ENCODE measurements around the gene MCTP1. TPM values are rescaled to one million over a fixed set of nuclear protein-coding genes. Genes with fewer than 3 reads are reported as not detected.

The MCTP1 gene
- total RNA-seq, 1 donor from 2014 or later: 1.7 TPM

DNA sequence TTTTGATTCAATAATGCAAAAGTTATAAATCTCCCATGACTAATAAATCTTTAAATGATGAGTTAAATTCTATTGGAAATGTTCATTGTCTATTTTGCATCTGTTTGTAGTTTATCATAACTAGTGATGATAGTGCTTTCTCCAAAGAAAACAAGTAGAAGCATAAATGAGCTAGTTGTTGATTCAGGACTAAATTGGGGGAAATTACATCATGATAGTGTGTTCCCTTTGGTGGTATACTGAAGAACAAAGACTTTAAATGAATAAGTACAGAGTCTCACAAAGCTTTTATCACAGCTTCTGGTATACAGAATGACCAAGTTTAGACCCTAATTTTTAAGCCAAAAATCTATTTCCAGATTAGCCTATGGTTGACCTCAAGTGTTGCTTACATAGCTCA is 173.8 kb downstream of the MCTP1 start:
- TF ChIP-seq, protein P1, sequence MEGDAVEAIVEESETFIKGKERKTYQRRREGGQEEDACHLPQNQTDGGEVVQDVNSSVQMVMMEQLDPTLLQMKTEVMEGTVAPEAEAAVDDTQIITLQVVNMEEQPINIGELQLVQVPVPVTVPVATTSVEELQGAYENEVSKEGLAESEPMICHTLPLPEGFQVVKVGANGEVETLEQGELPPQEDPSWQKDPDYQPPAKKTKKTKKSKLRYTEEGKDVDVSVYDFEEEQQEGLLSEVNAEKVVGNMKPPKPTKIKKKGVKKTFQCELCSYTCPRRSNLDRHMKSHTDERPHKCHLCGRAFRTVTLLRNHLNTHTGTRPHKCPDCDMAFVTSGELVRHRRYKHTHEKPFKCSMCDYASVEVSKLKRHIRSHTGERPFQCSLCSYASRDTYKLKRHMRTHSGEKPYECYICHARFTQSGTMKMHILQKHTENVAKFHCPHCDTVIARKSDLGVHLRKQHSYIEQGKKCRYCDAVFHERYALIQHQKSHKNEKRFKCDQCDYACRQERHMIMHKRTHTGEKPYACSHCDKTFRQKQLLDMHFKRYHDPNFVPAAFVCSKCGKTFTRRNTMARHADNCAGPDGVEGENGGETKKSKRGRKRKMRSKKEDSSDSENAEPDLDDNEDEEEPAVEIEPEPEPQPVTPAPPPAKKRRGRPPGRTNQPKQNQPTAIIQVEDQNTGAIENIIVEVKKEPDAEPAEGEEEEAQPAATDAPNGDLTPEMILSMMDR (conservative IDR thresholded peaks at IDR 0.05): no peak
- no peaks in the 10 kb centered on the region for H3K4me1 Mint-ChIP-seq

DNA sequence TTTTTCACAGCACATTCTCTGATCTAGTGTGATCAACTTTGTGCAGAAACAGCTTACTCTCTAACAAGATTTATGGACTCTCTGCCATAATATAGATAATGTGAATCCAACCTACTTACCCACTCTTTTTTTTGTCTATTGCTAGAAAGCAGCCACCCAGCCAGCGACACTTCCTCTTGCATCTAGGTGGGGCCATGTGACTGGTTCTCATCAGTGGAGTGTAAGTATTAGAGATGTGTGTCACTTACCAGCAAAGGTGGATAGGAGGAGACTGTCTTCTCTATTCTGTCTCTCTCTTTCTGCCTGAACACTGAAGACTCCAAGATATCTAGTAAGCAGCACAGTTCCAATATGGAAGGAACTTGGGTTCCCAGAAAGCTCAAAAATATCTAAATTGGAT is 174.8 kb downstream of the MCTP1 start:
- TF ChIP-seq, protein P1 (conservative IDR thresholded peaks at IDR 0.05): no peak
- H3K27me3 Mint-ChIP-seq (ENCODE audit: low read depth): no peaks in the 10 kb centered on the region
- H3K27ac Mint-ChIP-seq (ENCODE audit: unreplicated experiment): no peak overlapping the region
- H3K36me3 Mint-ChIP-seq (ENCODE audit: low read depth): no peaks in the 10 kb centered on the region
- no peak for DNase-seq (ENCODE audit: low read depth, low spot score)
- H3K4me1 Mint-ChIP-seq: no peaks in the 10 kb centered on the region
- no peaks in the 10 kb centered on the region for H3K9me3 Mint-ChIP-seq
- H3K4me3 Mint-ChIP-seq: no peak overlapping the region

More for the DNA sequence above, 173.8 kb downstream of the MCTP1 start:
- H3K27me3 Mint-ChIP-seq (ENCODE audit: low read depth): no peaks in the 10 kb centered on the region
- H3K9me3 Mint-ChIP-seq: peaks cover 6% of the 10 kb centered on the region
- H3K27ac Mint-ChIP-seq (ENCODE audit: unreplicated experiment): no peak overlapping the region
- no peak overlapping the region for H3K4me3 Mint-ChIP-seq
- no peak for DNase-seq (ENCODE audit: low read depth, low spot score)
- no peaks in the 10 kb centered on the region for H3K36me3 Mint-ChIP-seq (ENCODE audit: low read depth)

DNA sequence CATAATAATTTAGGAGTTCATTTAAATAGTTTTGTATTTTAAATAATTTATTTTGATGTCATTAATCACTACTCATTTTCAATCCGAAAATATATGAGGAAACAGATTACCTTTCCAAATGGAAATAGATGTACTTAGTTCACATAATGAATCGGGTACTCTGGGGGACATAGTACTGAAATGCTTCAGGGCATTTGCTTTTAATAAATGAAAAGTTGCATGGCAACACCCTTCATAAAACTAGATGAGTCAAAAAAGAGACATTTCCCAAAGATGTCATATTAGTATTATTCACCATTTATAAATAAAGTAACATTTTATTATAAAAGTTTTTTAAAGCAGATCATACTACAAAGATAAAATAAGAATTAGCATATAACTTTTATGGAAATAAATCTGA is 177.8 kb downstream of the MCTP1 start:
- no peaks in the 10 kb centered on the region for H3K27me3 Mint-ChIP-seq (ENCODE audit: low read depth)
- H3K27ac Mint-ChIP-seq (ENCODE audit: unreplicated experiment): no peak overlapping the region
- H3K4me3 Mint-ChIP-seq: no peak overlapping the region
- no peaks in the 10 kb centered on the region for H3K4me1 Mint-ChIP-seq
- no peaks in the 10 kb centered on the region for H3K36me3 Mint-ChIP-seq (ENCODE audit: low read depth)
- TF ChIP-seq, protein P1 (conservative IDR thresholded peaks at IDR 0.05): no peak
- no peaks in the 10 kb centered on the region for H3K9me3 Mint-ChIP-seq
- no peak for DNase-seq (ENCODE audit: low read depth, low spot score)

DNA sequence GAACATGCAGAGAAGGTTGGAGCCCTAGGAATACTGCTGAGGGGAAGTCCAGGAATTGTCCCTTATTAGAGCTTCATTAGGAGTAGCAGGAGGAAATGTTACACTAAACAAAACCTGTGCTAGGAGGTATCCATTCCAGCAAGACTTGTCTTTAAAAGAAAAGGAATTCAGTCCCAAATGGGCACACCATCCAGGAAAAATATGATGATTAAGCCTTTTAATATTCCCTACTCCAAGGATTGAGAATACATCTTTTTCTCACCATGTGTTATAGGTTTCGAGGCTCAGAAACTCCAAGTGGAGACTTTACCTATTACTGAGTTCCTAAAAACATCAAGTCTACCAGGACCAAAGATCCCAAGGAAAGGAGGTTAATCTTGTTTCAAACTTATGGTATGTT is 179.3 kb downstream of the MCTP1 start:
- H3K4me1 Mint-ChIP-seq: no peaks in the 10 kb centered on the region
- no peaks in the 10 kb centered on the region for H3K9me3 Mint-ChIP-seq
- TF ChIP-seq, protein P1 (conservative IDR thresholded peaks at IDR 0.05): no peak
- H3K27me3 Mint-ChIP-seq (ENCODE audit: low read depth): no peaks in the 10 kb centered on the region
- H3K27ac Mint-ChIP-seq (ENCODE audit: unreplicated experiment): no peak overlapping the region
- H3K36me3 Mint-ChIP-seq (ENCODE audit: low read depth): no peaks in the 10 kb centered on the region
- no peak for DNase-seq (ENCODE audit: low read depth, low spot score)
- no peak overlapping the region for H3K4me3 Mint-ChIP-seq

DNA sequence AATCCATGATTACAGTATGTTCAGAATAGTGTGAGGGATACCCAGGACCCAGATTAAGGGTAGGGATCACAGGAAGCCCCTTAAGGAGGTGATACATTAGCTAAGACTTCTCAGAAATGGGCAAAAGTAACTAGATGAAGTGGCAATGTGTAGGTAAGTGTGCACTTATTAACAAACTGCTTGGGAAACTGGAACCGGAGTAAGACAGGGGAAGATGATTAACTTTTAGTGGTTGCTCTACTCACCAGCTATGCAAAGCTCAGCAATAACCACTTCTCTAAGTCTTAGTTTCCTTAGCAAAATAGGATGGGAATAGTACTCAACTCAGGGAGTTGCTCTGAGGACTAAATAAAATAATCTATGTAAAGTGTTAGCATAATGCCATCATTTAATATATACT is 182.2 kb downstream of the MCTP1 start:
- H3K4me3 Mint-ChIP-seq: no peak overlapping the region
- no peaks in the 10 kb centered on the region for H3K9me3 Mint-ChIP-seq
- H3K36me3 Mint-ChIP-seq (ENCODE audit: low read depth): no peaks in the 10 kb centered on the region
- no peak for DNase-seq (ENCODE audit: low read depth, low spot score)
- H3K27me3 Mint-ChIP-seq (ENCODE audit: low read depth): no peaks in the 10 kb centered on the region
- no peak overlapping the region for H3K27ac Mint-ChIP-seq (ENCODE audit: unreplicated experiment)
- TF ChIP-seq, protein P1 (conservative IDR thresholded peaks at IDR 0.05): no peak
- no peaks in the 10 kb centered on the region for H3K4me1 Mint-ChIP-seq

DNA sequence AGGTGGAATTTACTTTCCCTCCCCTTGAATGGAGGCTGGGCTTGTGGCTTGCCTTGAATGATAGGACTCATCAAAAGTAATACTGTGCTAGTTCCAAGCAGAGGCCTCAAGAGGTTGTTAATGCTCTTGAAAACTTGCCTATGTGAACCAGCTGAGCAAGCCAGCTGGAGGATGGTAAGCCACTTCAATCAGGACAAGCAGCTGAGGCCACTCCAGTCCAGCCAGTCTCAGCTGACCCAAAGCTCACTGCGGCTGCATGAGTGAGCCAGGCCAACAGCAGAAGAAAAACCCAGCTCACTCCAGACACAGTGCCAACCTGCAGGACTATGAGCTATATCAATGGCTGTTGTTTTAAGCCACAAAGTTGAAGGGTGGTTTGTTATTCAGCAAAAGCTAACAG is 182.8 kb downstream of the MCTP1 start:
- Mint-ChIP-seq H3K4me3 (no peak overlapping the region), H3K36me3 (ENCODE audit: low read depth) (no peaks in the 10 kb centered on the region), H3K27ac (ENCODE audit: unreplicated experiment) (no peak overlapping the region), H3K27me3 (ENCODE audit: low read depth) (no peaks in the 10 kb centered on the region), H3K9me3 (no peaks in the 10 kb centered on the region), H3K4me1 (no peaks in the 10 kb centered on the region)
- TF ChIP-seq, protein P1 (conservative IDR thresholded peaks at IDR 0.05): no peak
- DNase-seq (ENCODE audit: low read depth, low spot score): no peak

All from neural crest cell (in vitro differentiated cells).